GM19468 (cell line): Measurements from ENCODE around the gene ARSG.

Experiments used
- ATAC-seq: cut with Tn5 transposase; IDR thresholded peaks from one replicate; pipeline ENCODE4 v1.9.1; 2021; ENCODE audit warnings: mild to moderate bottlenecking, moderate library complexity, moderate number of reproducible peaks; ENCODE audit not compliant: unreplicated experiment; ENCODE audit errors: extremely low read depth

The ARSG gene

GRCh38 chr17:68439656-68440290, 148.5 kb downstream of the ARSG start:
- no peak for ATAC-seq

- no peak for ATAC-seq
These were observed 149.2 kb downstream of the ARSG start for GRCh38 chr17:68440526-68440925.

GRCh38 chr17:68441070-68441770, 149.9 kb downstream of the ARSG start:
- no peak for ATAC-seq

- no peak for ATAC-seq
These were observed 152.7 kb downstream of the ARSG start for GRCh38 chr17:68443972-68444464.

- no peak for ATAC-seq
These were observed 154.4 kb downstream of the ARSG start for GRCh38 chr17:68445671-68446070.

- ATAC-seq = no peak
These were observed 155.3 kb downstream of the ARSG start for GRCh38 chr17:68446626-68447041.

GRCh38 chr17:68449021-68449739, 157.9 kb downstream of the ARSG start:
- ATAC-seq = no peak

GRCh38 chr17:68450391-68450790, 159.1 kb downstream of the ARSG start:
- ATAC-seq = no peak

GRCh38 chr17:68450801-68451200, 159.5 kb downstream of the ARSG start:
- ATAC-seq = no peak

- ATAC-seq = no peak
These were observed 160.5 kb downstream of the ARSG start for GRCh38 chr17:68451670-68452354.

GRCh38 chr17:68452724-68453290, 161.5 kb downstream of the ARSG start:
- no peak for ATAC-seq

GRCh38 chr17:68453991-68454665, 162.8 kb downstream of the ARSG start:
- ATAC-seq = no peak

GRCh38 chr17:68455901-68456338, 164.6 kb downstream of the ARSG start:
- no peak for ATAC-seq

GRCh38 chr17:68456339-68457167, 165.3 kb downstream of the ARSG start:
- no peak for ATAC-seq

- ATAC-seq = peak; percentile 14
These were observed 165.9 kb downstream of the ARSG start, which contains the start of gene WIPI1 for GRCh38 chr17:68457168-68457538. TSS of gene WIPI1 (minus strand) at chr17:68457496. CDS start at chr17:68457421, 75 bp downstream.

GRCh38 chr17:68457539-68458259, 166.4 kb downstream of the ARSG start:
- ATAC-seq = peak; percentile 72

- no peak for ATAC-seq
These were observed 167.2 kb downstream of the ARSG start for GRCh38 chr17:68458260-68459036.
